ENCODE measurements around the gene PPWD1.
"Not testable (repeated sequence)": the region's sequence is repeated elsewhere in the genome, so short reads cannot be mapped to it uniquely, and the experiment has no call there.

The PPWD1 gene

DNA sequence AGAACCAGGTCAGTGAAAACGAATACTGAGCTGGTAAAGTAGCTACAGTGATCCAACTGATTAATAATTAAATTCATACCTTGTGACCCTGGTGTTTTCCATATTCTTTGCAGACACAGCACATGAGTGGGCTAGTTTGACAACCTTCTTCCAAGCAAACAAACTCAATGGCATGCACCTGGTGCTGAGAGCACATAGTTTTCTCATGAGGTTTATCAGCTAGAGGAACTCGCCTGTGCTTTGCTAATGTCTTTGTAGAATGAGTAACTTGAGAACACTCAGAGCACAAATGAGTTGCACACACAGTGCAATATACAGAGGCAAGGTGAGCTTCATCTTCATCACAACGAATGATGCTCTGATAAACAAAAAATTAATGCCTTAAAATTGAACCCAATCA lies 48.4 kb downstream of the PPWD1 start:
- Histone ChIP-seq H3K36me3 (replicated peaks) (peaks cover 42% of the 10 kb centered on the region), H3K4me3 (ENCODE audit: low read depth, low read length) (no peak overlapping the region), H3K27ac (no peak overlapping the region), H3K27me3 (replicated peaks) (no peaks in the 10 kb centered on the region)
- in situ Hi-C loops (cut with HindIII; ENCODE audit: low pct_ligation_motif_present, low sequenced_read_pairs): no loop called here
- no peak for TF ChIP-seq CTCF (IDR thresholded peaks at IDR 0.05; ENCODE audit: low read depth, low read length, missing control alignments)
- DNase-seq: peak; percentile 39

GRCh38 chr5:65612298-65612907 lies 49.3 kb downstream of the PPWD1 start:
- H3K36me3 ChIP-seq (replicated peaks): peaks cover 35% of the 10 kb centered on the region
- no peak for DNase-seq
- TF ChIP-seq CTCF (IDR thresholded peaks at IDR 0.05; ENCODE audit: low read depth, low read length, missing control alignments): no peak

GRCh38 chr5:65620021-65620420 lies 56.9 kb downstream of the PPWD1 start:
- in situ Hi-C loops (cut with HindIII; ENCODE audit: low pct_ligation_motif_present, low sequenced_read_pairs): no loop called here

More at GRCh38 chr5:65612298-65612907, 49.3 kb downstream of the PPWD1 start:
- no peak overlapping the region for H3K4me3 ChIP-seq (ENCODE audit: low read depth, low read length)
- peak overlapping the region; percentile 25 for H3K27ac ChIP-seq
- no peaks in the 10 kb centered on the region for H3K27me3 ChIP-seq (replicated peaks)
- in situ Hi-C loops (cut with HindIII; ENCODE audit: low pct_ligation_motif_present, low sequenced_read_pairs): no loop called here

GRCh38 chr5:65621961-65622360 lies 58.9 kb downstream of the PPWD1 start:
- H3K36me3 ChIP-seq (replicated peaks); H3K27ac ChIP-seq; H3K27me3 ChIP-seq (replicated peaks); H3K4me3 ChIP-seq (ENCODE audit: low read depth, low read length); in situ Hi-C loops (cut with HindIII; ENCODE audit: low pct_ligation_motif_present, low sequenced_read_pairs); DNase-seq: not testable (repeated sequence)

More at GRCh38 chr5:65620021-65620420, 56.9 kb downstream of the PPWD1 start:
- Histone ChIP-seq H3K4me3 (ENCODE audit: low read depth, low read length) (no peak overlapping the region), H3K27me3 (replicated peaks) (no peaks in the 10 kb centered on the region), H3K36me3 (replicated peaks) (no peaks in the 10 kb centered on the region), H3K27ac (no peak overlapping the region)
- DNase-seq: no peak
- no peak for TF ChIP-seq CTCF (IDR thresholded peaks at IDR 0.05; ENCODE audit: low read depth, low read length, missing control alignments)

DNA sequence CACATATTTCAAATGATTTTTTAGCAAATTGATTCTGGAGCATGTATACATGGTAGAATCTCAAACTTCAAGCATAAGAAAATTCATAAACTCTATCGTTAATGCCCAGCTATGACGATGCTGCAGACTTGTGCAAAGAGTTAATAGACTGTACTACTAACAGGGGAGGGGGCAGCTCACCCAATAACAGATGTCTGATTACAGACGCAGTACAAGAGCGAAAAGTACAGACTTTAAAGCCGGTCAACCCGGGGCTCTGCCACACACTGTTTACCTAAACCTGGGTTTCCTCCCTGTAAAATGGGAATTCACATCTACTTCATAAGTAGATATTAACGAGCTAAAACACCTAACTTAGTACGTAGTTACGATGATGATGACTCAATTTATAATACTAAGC lies 60.4 kb downstream of the PPWD1 start:
- TF ChIP-seq CTCF (IDR thresholded peaks at IDR 0.05; ENCODE audit: low read depth, low read length, missing control alignments): no peak
- H3K4me3 ChIP-seq (ENCODE audit: low read depth, low read length): peak overlapping the region; percentile 95
- no peaks in the 10 kb centered on the region for H3K27me3 ChIP-seq (replicated peaks)
- H3K36me3 ChIP-seq (replicated peaks): no peaks in the 10 kb centered on the region
- H3K27ac ChIP-seq: peak overlapping the region; percentile 73
- no peak for DNase-seq
- in situ Hi-C loops (cut with HindIII; ENCODE audit: low pct_ligation_motif_present, low sequenced_read_pairs): no loop called here

DNA sequence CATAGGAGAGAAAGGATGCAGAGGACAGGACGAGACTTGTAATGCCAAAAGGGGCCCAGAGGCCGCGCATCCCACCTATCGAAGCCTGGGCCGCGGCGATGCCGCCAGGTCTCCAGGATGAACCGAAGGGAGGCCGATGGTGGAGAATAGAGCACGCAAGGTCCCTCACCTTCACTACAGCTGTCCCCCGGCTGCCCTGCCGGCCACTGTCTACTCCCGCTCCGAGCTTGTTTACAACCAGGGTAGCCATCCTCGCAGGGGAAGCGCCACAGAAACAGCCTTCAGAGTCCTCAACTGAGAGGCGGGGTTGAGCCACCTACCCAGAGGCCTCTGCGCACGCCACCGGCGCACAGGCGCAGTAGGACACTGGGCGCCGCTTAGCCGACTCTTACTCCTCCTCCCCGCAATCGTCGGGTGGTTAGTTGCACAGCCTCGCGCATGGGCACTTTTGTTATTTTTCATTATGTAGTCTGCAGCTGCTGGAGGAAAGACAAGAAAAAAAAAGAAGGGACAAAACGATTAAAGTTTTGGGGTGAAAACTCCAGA lies 61.0 kb downstream of the PPWD1 start, which contains the start of gene TRIM23:
Gene TRIM23, minus strand, starts transcription at position 309 of the 546 bp plus-strand sequence. Its CDS starts 59 bp downstream, at position 250.
- Histone ChIP-seq H3K27ac (peak within 1 kb of the TSS; percentile 73), H3K36me3 (replicated peaks) (no peaks in the 10 kb centered on the region), H3K27me3 (replicated peaks) (no peaks in the 10 kb centered on the region), H3K4me3 (ENCODE audit: low read depth, low read length) (peak within 1 kb of the TSS; percentile 95)
- in situ Hi-C loops (cut with HindIII; ENCODE audit: low pct_ligation_motif_present, low sequenced_read_pairs): no loop called here
- peak; percentile 25 for TF ChIP-seq CTCF (IDR thresholded peaks at IDR 0.05; ENCODE audit: low read depth, low read length, missing control alignments)
- peak; percentile 92 for DNase-seq

All from brain microvascular endothelial cell (primary cell).